Neural progenitor cell (in vitro differentiated cells): ENCODE data around the gene ADGRL1. TPM values are rescaled to one million over a fixed set of nuclear protein-coding genes. Genes with fewer than 3 reads are reported as not detected.

Source experiments
- DNase-seq: peaks from one replicate; pipeline ENCODE4 v3.0.0-alpha.2; 2016; ENCODE audit warnings: low spot score
- H2AFZ ChIP-seq: fragments of 200-600 bp; sonication (generic); replicated peaks from 2 replicates; pipeline ENCODE4 v1.6.1; 2016; ENCODE audit warnings: antibody characterized with exemption
- H3F3A ChIP-seq: fragments of 200-600 bp; sonication (generic); 2 replicates; pipeline ENCODE4 v1.6.1; 2016; ENCODE audit warnings: antibody characterized with exemption, low read depth
- H3K27ac ChIP-seq: fragments of 200-600 bp; sonication (generic); 2 replicates; pipeline ENCODE4 v1.5.1; 2016; ENCODE audit warnings: mild to moderate bottlenecking
- H3K27me3 ChIP-seq: fragments of 200-600 bp; sonication (generic); 2 replicates; pipeline ENCODE4 v1.6.1; 2016; ENCODE audit warnings: mild to moderate bottlenecking, moderate library complexity
- H3K36me3 ChIP-seq: fragments of 200-600 bp; sonication (generic); 2 replicates; pipeline ENCODE4 v1.5.1; 2016
- H3K4me1 ChIP-seq: fragments of 200-600 bp; sonication (generic); 2 replicates; pipeline ENCODE4 v1.6.1; 2016; ENCODE audit warnings: mixed run types
- H3K4me2 ChIP-seq: fragments of 200-600 bp; sonication (generic); 2 replicates; pipeline ENCODE4 v1.6.1; 2016
- H3K4me3 ChIP-seq: fragments of 200-600 bp; sonication (generic); 2 replicates; pipeline ENCODE4 v1.5.1; 2016
- H3K79me2 ChIP-seq: fragments of 200-600 bp; sonication (generic); 2 replicates; pipeline ENCODE4 v1.6.1; 2016; ENCODE audit warnings: low read depth
- H3K9ac ChIP-seq: fragments of 200-600 bp; sonication (generic); 2 replicates; pipeline ENCODE4 v1.6.1; 2016
- H3K9me3 ChIP-seq: fragments of 200-600 bp; sonication (generic); 2 replicates; pipeline ENCODE4 v1.5.1; 2016; ENCODE audit warnings: low read depth
- H4K20me1 ChIP-seq: fragments of 200-600 bp; sonication (generic); 2 replicates; pipeline ENCODE4 v1.6.1; 2016; ENCODE audit warnings: low read depth
- H3K27ac Mint-ChIP-seq: 3 replicates; pipeline ENCODE4 v1.8.0; 2021; ENCODE audit warnings: mixed read lengths
- H3K27me3 Mint-ChIP-seq: 2 replicates; pipeline ENCODE4 v1.8.0; 2022; ENCODE audit warnings: low read depth, mild to moderate bottlenecking, inconsistent platforms, moderate library complexity, mixed read lengths; ENCODE audit not compliant: insufficient read depth
- H3K36me3 Mint-ChIP-seq: 3 replicates; pipeline ENCODE4 v1.8.0; 2021; ENCODE audit warnings: mixed read lengths
- H3K4me1 Mint-ChIP-seq: 3 replicates; pipeline ENCODE4 v1.8.0; 2021; ENCODE audit warnings: mixed read lengths
- H3K4me3 Mint-ChIP-seq: 3 replicates; pipeline ENCODE4 v1.8.0; 2021; ENCODE audit warnings: mild to moderate bottlenecking, moderate library complexity, mixed read lengths
- H3K9me3 Mint-ChIP-seq: 3 replicates; pipeline ENCODE4 v1.8.0; 2020; ENCODE audit warnings: mixed read lengths
- EZH2 ChIP-seq: fragments of 200-600 bp; sonication (generic); IDR thresholded peaks from 2 replicates; pipeline ENCODE4 v1.6.1; 2017; ENCODE audit warnings: antibody characterized with exemption, mild to moderate bottlenecking, moderate library complexity
- EZH2phosphoT487 ChIP-seq: fragments of 200-600 bp; sonication (generic); IDR thresholded peaks from 2 replicates; pipeline ENCODE4 v1.6.1; 2017; ENCODE audit warnings: antibody characterized with exemption
- total RNA-seq: library from RNA; depleted of rRNA; stranded (reverse); fragments of >200 nt; gene quantifications from 2 replicates; pipeline ENCODE4 v1.2.3, GENCODE V29; 2015; ENCODE audit warnings: low replicate concordance
- TF ChIP-seq, protein P1 (sequence below): fragments of 200-600 bp; sonication (generic); IDR thresholded peaks from 2 replicates; pipeline ENCODE4 v1.5.1; 2017; ENCODE audit warnings: antibody characterized with exemption, mild to moderate bottlenecking

Gene ADGRL1
- total RNA-seq, 1 donor from 2014 or later = 13.3 TPM

DNA sequence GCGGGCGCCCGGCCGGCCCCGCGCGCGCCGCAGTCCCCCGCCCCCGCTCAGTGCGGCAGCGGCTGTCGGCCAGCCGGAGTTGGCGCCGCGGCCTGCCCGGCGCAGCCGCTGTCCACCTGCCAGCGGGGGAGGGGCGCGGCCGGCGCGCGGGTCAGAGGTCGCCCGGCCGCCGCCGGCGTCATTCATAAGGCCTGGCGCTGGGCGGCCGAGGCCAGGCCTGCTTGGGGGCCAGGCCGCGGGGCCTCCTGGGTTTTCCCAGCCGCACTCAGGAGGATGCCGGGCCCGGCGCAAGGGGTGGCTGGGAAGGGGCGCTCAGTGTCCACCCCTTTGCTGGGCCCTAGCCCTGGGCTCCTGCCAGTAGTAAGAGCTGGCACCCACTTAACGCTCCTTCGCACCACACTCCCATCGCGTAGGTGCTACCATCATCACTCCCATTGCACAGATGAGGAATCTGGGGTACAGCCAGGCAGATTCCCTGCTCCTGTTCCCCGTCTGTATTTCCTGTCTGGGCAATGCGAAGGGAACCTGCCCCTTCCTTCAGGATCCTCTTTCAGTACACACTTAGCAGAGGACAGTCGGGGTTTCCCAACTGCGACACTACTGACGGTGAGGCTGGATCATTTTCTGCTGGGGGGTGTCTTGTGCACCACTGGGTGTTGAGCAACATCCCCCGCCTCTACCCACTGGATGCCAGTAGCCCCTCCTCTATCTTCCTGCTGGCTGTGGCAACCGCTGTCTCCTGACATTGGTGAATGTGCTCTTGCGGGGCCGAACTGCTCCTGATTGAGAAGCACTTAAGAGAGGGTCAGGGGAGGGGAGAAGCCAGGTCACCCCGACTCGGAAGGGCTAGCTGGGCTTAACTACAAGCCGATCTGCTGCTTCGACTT lies 87.6 kb downstream of the ADGRL1 start:
- H3K27ac Mint-ChIP-seq = peak overlapping the region; percentile 99
- Histone ChIP-seq H3K27ac (peak overlapping the region; percentile 87), H2AFZ (peak overlapping the region; percentile 51)

DNA sequence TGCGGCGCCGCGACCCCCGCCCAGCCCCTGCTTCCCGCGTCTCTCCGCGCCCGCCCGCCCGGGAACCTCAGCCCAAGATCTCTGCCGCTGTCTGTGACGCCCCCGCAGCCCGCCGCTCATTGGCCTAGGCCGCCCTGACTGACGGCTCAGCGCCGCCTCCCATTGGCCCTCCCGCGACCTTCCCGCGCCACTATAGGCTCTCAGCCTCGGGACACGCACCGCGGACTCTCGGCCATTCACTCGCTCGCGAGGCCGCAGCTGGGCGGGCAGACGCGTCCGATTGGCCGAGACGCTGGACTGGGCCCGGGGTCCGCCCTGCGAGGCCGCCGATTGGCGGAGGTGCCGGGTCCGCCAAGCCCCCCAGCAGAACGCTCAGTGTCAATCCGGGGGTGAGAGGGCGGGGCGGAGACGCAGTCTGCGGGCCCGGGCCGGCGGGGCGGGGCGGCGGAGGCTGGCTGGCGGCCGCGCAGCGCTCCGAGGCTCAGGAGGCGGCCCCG lies 88.3 kb downstream of the ADGRL1 start, which contains the start of gene PRKACA:
PRKACA (minus strand) TSS at position 95 of the 497 bp plus-strand sequence. CDS start 215 bp downstream, outside the sequence.
- Histone ChIP-seq H3K4me3 (peak within 1 kb of the TSS; percentile 94), H3K4me2 (peak within 1 kb of the TSS; percentile 99), H3K9me3 (no peaks in the 10 kb centered on the region), H3K27me3 (no peaks in the 10 kb centered on the region), H3K79me2 (peaks cover 20% of the 10 kb centered on the region), H2AFZ (peak within 1 kb of the TSS; percentile 51), H4K20me1 (peaks cover 45% of the 10 kb centered on the region), H3K27ac (peak within 1 kb of the TSS; percentile 87), H3K36me3 (no peaks in the 10 kb centered on the region), H3K9ac (peak within 1 kb of the TSS; percentile 60), H3F3A (peaks cover 32% of the 10 kb centered on the region), H3K4me1 (peaks cover 29% of the 10 kb centered on the region)
- peak within 1 kb of the TSS; percentile 99 for H3K27ac Mint-ChIP-seq
- H3K4me1 Mint-ChIP-seq = peaks cover 44% of the 10 kb centered on the region
- H3K36me3 Mint-ChIP-seq = peaks cover 3% of the 10 kb centered on the region
- no peaks in the 10 kb centered on the region for H3K9me3 Mint-ChIP-seq
- peaks cover 11% of the 10 kb centered on the region for H3K27me3 Mint-ChIP-seq
- TF ChIP-seq, protein P1, sequence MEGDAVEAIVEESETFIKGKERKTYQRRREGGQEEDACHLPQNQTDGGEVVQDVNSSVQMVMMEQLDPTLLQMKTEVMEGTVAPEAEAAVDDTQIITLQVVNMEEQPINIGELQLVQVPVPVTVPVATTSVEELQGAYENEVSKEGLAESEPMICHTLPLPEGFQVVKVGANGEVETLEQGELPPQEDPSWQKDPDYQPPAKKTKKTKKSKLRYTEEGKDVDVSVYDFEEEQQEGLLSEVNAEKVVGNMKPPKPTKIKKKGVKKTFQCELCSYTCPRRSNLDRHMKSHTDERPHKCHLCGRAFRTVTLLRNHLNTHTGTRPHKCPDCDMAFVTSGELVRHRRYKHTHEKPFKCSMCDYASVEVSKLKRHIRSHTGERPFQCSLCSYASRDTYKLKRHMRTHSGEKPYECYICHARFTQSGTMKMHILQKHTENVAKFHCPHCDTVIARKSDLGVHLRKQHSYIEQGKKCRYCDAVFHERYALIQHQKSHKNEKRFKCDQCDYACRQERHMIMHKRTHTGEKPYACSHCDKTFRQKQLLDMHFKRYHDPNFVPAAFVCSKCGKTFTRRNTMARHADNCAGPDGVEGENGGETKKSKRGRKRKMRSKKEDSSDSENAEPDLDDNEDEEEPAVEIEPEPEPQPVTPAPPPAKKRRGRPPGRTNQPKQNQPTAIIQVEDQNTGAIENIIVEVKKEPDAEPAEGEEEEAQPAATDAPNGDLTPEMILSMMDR = no peak
- no peak for TF ChIP-seq EZH2
- DNase-seq = peak; percentile 100
- peak within 1 kb of the TSS; percentile 95 for H3K4me3 Mint-ChIP-seq

More for the DNA sequence above, 87.6 kb downstream of the ADGRL1 start:
- peaks cover 11% of the 10 kb centered on the region for H3K27me3 Mint-ChIP-seq
- no peaks in the 10 kb centered on the region for H3K27me3 ChIP-seq
- H3K4me1 ChIP-seq = peaks cover 23% of the 10 kb centered on the region
- H3K9me3 Mint-ChIP-seq = no peaks in the 10 kb centered on the region
- peaks cover 5% of the 10 kb centered on the region for H3K36me3 Mint-ChIP-seq
- H3K9me3 ChIP-seq = no peaks in the 10 kb centered on the region
- DNase-seq = peak; percentile 33
- TF ChIP-seq EZH2phosphoT487 (no peak), EZH2 (no peak)
- TF ChIP-seq, protein P1 = no peak
- H3K36me3 ChIP-seq = no peaks in the 10 kb centered on the region
- H3K4me2 ChIP-seq = peak overlapping the region; percentile 76
- H3K4me3 Mint-ChIP-seq = peak overlapping the region; percentile 93
- peaks cover 38% of the 10 kb centered on the region for H3K4me1 Mint-ChIP-seq
- peaks cover 20% of the 10 kb centered on the region for H3K79me2 ChIP-seq
- H3K4me3 ChIP-seq = peak overlapping the region; percentile 49
- peak overlapping the region; percentile 31 for H3K9ac ChIP-seq
- H4K20me1 ChIP-seq = peaks cover 39% of the 10 kb centered on the region
- H3F3A ChIP-seq = peaks cover 32% of the 10 kb centered on the region

DNA sequence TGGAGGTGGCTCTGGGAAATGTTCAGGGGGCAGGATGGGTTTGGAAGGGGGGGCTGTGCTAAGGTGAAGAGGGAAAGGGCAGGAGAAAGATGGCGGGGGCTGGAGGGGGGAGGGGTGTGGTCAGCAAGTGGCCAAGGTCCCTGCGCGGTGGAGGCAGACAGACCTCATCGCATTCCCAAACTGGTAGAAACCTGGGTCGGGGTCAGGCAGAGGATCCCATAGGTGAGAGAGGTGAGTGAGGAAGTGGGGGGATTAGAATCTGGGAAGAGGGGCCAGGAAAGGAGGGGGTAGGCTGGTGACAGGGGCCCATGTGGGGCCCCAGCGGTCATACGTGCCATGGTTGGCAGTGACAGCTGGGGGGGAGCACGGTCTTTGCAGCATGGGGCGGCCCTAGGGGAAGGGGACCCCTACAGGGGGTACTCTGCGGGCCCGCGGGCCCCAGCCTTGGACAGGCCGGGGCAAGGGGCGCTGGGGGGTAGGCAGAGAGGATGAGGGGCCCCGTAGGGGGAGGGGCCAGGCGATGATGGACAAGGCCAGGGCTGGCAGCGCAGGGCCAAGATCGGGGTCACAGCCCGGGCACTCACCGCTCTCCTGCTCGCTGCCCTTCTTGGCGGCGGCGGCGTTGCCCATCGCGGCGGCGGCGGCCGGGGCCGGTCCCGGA lies 88.9 kb downstream of the ADGRL1 start:
- TF ChIP-seq EZH2phosphoT487 = no peak
- no peak for TF ChIP-seq EZH2
- TF ChIP-seq, protein P1 = no peak
- Histone ChIP-seq H3K36me3 (no peaks in the 10 kb centered on the region), H3K4me3 (peak overlapping the region; percentile 94), H2AFZ (no peak overlapping the region), H3K4me1 (peaks cover 36% of the 10 kb centered on the region), H3K79me2 (peaks cover 20% of the 10 kb centered on the region), H3K4me2 (peak overlapping the region; percentile 99), H3F3A (peaks cover 37% of the 10 kb centered on the region), H3K27me3 (no peaks in the 10 kb centered on the region), H4K20me1 (peaks cover 51% of the 10 kb centered on the region), H3K9me3 (no peaks in the 10 kb centered on the region), H3K9ac (peak overlapping the region; percentile 60), H3K27ac (no peak overlapping the region)
- DNase-seq = no peak
- Mint-ChIP-seq H3K27me3 (peaks cover 10% of the 10 kb centered on the region), H3K36me3 (no peaks in the 10 kb centered on the region), H3K9me3 (no peaks in the 10 kb centered on the region), H3K4me3 (peak overlapping the region; percentile 93), H3K27ac (no peak overlapping the region), H3K4me1 (peaks cover 48% of the 10 kb centered on the region)
